Body of pancreas (tissue), 4 donors: ENCODE measurements around the gene BRD3OS. TPM values are rescaled to one million over a fixed set of nuclear protein-coding genes. Genes with fewer than 3 reads are reported as not detected.

Source experiments
- ATAC-seq: fragments of 150-250 bp; one replicate; pipeline ENCODE4 v1.9.1; 2016
- DNase-seq, 4 donors: peaks; one replicate each; pipeline ENCODE4 v3.0.0-alpha.2; 2019
- H3K27ac ChIP-seq, 4 donors: fragments of 200-600 bp; sonication (generic); 1 replicate in 3 of 4; 2 replicates in 1 of 4; pipeline versions ENCODE4 v1.5.1 to v1.6.1; 2016 to 2019; ENCODE audit warnings: mild to moderate bottlenecking in 1 of 4, mixed read lengths in 1 of 4, moderate library complexity in 1 of 4
- H3K27me3 ChIP-seq, 2 donors: fragments of 200-600 bp; sonication (generic); one replicate each; pipeline ENCODE4 v1.6.0; 2016; ENCODE audit warnings: mild to moderate bottlenecking in 1 of 2
- H3K36me3 ChIP-seq, 2 donors: fragments of 200-600 bp; sonication (generic); replicated peaks in 1 of 2; 2 replicates each; pipeline ENCODE4 v1.5.1; 2016; ENCODE audit warnings: low read depth in 2 of 2; ENCODE audit not compliant: insufficient read depth in 1 of 2
- H3K4me1 ChIP-seq: fragments of 200-600 bp; sonication (generic); one replicate; pipeline ENCODE4 v1.6.0; 2016
- H3K4me3 ChIP-seq, 2 donors: fragments of 200-600 bp; sonication (generic); 1 replicate in 1 of 2; 2 replicates in 1 of 2; pipeline ENCODE4 v1.5.1; 2016 to 2019
- H3K9me3 ChIP-seq, 3 donors: fragments of 200-600 bp; sonication (generic); 1 replicate in 2 of 3; 2 replicates in 1 of 3; pipeline ENCODE4 v1.5.1; 2016
- CTCF ChIP-seq, 7 experiments: fragments of 450-650 bp in 4 of 7; fragments of 200-600 bp in 3 of 7; sonication (generic) in 3 of 7; IDR thresholded peaks; one replicate each; pipeline ENCODE4 v1.5.1; 2016 to 2019; ENCODE audit warnings: antibody characterized with exemption in 7 of 7
- POLR2A ChIP-seq, 3 donors: fragments of 450-650 bp; IDR thresholded peaks; one replicate each; pipeline ENCODE4 v1.6.1; 2016; ENCODE audit warnings: antibody characterized with exemption in 3 of 3, mild to moderate bottlenecking in 2 of 3
- WGBS, 2 donors: methylation state at CpG; one replicate each; pipeline ENCODE4 v1.1.5; 2017; 5-methylcytosine and 5-hydroxymethylcytosine counted together
- intact Hi-C: fragments of 100-400 bp; cut with DNase I; formaldehyde crosslinking; loops from one replicate; pipeline ENCODE4 v1.15.1; 2023
- total RNA-seq, 2 donors: library from RNA; depleted of rRNA; stranded (reverse); fragments of >200 nt; gene quantifications; one replicate each; pipeline ENCODE4 v1.1.0, GENCODE V29; 2016

Gene BRD3OS
- total RNA-seq, 2 donors from 2014 or later = 7.3 to 9.6 TPM

- Histone ChIP-seq H3K27ac (no peak overlapping the region), H3K4me3 (no peak overlapping the region), H3K9me3 (no peaks in the 10 kb centered on the region), H3K4me1 (peaks cover 5% of the 10 kb centered on the region), H3K27me3 (no peaks in the 10 kb centered on the region), H3K36me3 (peaks cover 3 to 22% of the 10 kb centered on the region in 2 donors)
- TF ChIP-seq CTCF (IDR thresholded peaks at IDR 0.05) (no peak), POLR2A (IDR thresholded peaks at IDR 0.05) (no peak)
- no peak for ATAC-seq
- DNase-seq = no peak
- WGBS, 2 donors = 88% methylated on average over 19 to 29 of the region's 29 CpGs
- intact Hi-C loops = no loop called here
These were observed 5.7 kb downstream of the BRD3OS start for GRCh38 chr9:134030821-134031470.

GRCh38 chr9:134031783-134032182 lies 6.5 kb downstream of the BRD3OS start:
- Histone ChIP-seq H3K27me3 (no peaks in the 10 kb centered on the region), H3K4me3 (no peak overlapping the region), H3K9me3 (no peaks in the 10 kb centered on the region), H3K36me3 (peaks cover 3 to 27% of the 10 kb centered on the region in 2 donors), H3K4me1 (no peaks in the 10 kb centered on the region), H3K27ac (no peak overlapping the region)
- intact Hi-C loops = no loop called here
- TF ChIP-seq CTCF (IDR thresholded peaks at IDR 0.05) = no peak
- no peak for TF ChIP-seq POLR2A (IDR thresholded peaks at IDR 0.05)
- no peak for DNase-seq
- no peak for ATAC-seq
- 91 to 93% methylated on average over 8 to 14 of the region's 14 CpGs for WGBS, 2 donors

GRCh38 chr9:134032456-134033222 lies 7.4 kb downstream of the BRD3OS start:
- no peaks in the 10 kb centered on the region for H3K9me3 ChIP-seq
- ATAC-seq = no peak
- WGBS, 2 donors = 89 to 91% methylated on average over 40 of the region's 40 CpGs
- DNase-seq = no peak
- no peaks in the 10 kb centered on the region for H3K27me3 ChIP-seq
- no peak overlapping the region for H3K4me3 ChIP-seq
- peaks cover 3 to 27% of the 10 kb centered on the region in 2 donors for H3K36me3 ChIP-seq
- no peak overlapping the region for H3K27ac ChIP-seq
- H3K4me1 ChIP-seq = no peaks in the 10 kb centered on the region
- intact Hi-C loops = no loop called here
- TF ChIP-seq POLR2A (IDR thresholded peaks at IDR 0.05) (no peak), CTCF (IDR thresholded peaks at IDR 0.05) (no peak)

- H3K4me3 ChIP-seq = no peak overlapping the region
- intact Hi-C loops = no loop called here
- peaks cover 3 to 27% of the 10 kb centered on the region in 2 donors for H3K36me3 ChIP-seq
- WGBS, 2 donors = 91 to 92% methylated on average over 21 to 26 of the region's 26 CpGs
- H3K27me3 ChIP-seq = no peaks in the 10 kb centered on the region
- H3K9me3 ChIP-seq = no peaks in the 10 kb centered on the region
- no peak for ATAC-seq
- no peak for DNase-seq
- no peaks in the 10 kb centered on the region for H3K4me1 ChIP-seq
- H3K27ac ChIP-seq = no peak overlapping the region
- no peak for TF ChIP-seq POLR2A (IDR thresholded peaks at IDR 0.05)
- TF ChIP-seq CTCF (IDR thresholded peaks at IDR 0.05) = no peak
These were observed 8.4 kb downstream of the BRD3OS start for GRCh38 chr9:134033516-134034214.
